Measurements from ENCODE around the gene P2RY2. TPM values are rescaled to one million over a fixed set of nuclear protein-coding genes. Genes with fewer than 3 reads are reported as not detected.

Gene P2RY2
- total and polyA plus RNA-seq, 9 of the 15 experiments (the other 6 are each of a cell fraction or from before 2014, with no cell fraction given), result not detected

DNA sequence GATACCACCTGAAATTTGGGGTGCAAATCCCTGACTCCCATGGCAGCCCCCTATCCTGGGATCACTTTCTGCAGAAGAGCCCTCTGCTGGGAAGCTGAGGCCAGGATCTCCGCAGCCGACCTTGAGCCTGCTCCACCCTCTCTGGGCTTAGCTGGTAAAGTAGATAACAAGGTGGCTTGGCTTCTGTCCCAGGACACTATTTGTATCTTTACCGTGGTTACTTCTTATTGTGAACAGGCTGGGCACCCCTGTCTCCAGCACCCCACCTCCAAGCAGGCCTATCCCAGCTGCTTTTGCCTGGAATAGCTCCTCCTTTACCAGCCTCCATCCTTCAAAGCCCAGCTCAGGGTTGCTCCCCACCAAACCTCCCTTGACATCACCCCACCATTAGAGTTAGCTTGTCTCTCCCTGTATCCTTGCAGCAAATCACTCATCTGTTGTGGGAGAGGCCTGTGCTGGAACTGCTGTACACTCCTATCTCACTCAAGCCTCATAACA is 35.2 kb upstream of the P2RY2 start (continued):
- TF ChIP-seq, protein P1, sequence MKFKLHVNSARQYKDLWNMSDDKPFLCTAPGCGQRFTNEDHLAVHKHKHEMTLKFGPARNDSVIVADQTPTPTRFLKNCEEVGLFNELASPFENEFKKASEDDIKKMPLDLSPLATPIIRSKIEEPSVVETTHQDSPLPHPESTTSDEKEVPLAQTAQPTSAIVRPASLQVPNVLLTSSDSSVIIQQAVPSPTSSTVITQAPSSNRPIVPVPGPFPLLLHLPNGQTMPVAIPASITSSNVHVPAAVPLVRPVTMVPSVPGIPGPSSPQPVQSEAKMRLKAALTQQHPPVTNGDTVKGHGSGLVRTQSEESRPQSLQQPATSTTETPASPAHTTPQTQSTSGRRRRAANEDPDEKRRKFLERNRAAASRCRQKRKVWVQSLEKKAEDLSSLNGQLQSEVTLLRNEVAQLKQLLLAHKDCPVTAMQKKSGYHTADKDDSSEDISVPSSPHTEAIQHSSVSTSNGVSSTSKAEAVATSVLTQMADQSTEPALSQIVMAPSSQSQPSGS (CRISPR knock-in tag; IDR thresholded peaks at IDR 0.05), result no peak
- TF ChIP-seq RB1 (IDR thresholded peaks at IDR 0.05; ENCODE audit: low read depth) (0 out of 2 replicates have a peak, but pooled peaks have one; percentile 22), MXI1 (IDR thresholded peaks at IDR 0.05; ENCODE audit: low read depth, low read length) (no peak), C11orf30 (IDR thresholded peaks at IDR 0.05; ENCODE audit: low read depth) (no peak), HDAC3 (IDR thresholded peaks at IDR 0.05; ENCODE audit: borderline replicate concordance, partially characterized antibody) (no peak), SAFB (IDR thresholded peaks at IDR 0.05; ENCODE audit: borderline replicate concordance, low read depth, low read length) (no peak), JUND (IDR thresholded peaks at IDR 0.05; ENCODE audit: borderline replicate concordance, low read depth, low read length) (no peak), JUND (tag; IDR thresholded peaks at IDR 0.05; ENCODE audit: borderline replicate concordance, low read depth, low read length) (no peak; the same call in 1 of the 3 replicates), ZNF12 (CRISPR knock-in tag; IDR thresholded peaks at IDR 0.05) (no peak), ZNF165 (CRISPR knock-in tag; IDR thresholded peaks at IDR 0.05; ENCODE audit: borderline replicate concordance) (no peak), ZNF3 (CRISPR knock-in tag; IDR thresholded peaks at IDR 0.05) (no peak), NONO (IDR thresholded peaks at IDR 0.05; ENCODE audit: low read depth in 2 of 2, low read length in 1 of 2) (no peak), HNRNPL (IDR thresholded peaks at IDR 0.05; ENCODE audit: low read depth, low read length) (no peak), ZBED1 (IDR thresholded peaks at IDR 0.05) (no peak), NFXL1 (CRISPR knock-in tag; IDR thresholded peaks at IDR 0.05) (no peak), CBX1 (IDR thresholded peaks at IDR 0.05; ENCODE audit: low read depth) (no peak), U2AF1 (optimal IDR thresholded peaks at IDR 0.05; ENCODE audit: low read depth, low read length) (no peak), ZNF311 (CRISPR knock-in tag; IDR thresholded peaks at IDR 0.05) (no peak), ZNF764 (CRISPR knock-in tag; IDR thresholded peaks at IDR 0.05; ENCODE audit: low read depth) (no peak)
- TF ChIP-seq, protein P2, sequence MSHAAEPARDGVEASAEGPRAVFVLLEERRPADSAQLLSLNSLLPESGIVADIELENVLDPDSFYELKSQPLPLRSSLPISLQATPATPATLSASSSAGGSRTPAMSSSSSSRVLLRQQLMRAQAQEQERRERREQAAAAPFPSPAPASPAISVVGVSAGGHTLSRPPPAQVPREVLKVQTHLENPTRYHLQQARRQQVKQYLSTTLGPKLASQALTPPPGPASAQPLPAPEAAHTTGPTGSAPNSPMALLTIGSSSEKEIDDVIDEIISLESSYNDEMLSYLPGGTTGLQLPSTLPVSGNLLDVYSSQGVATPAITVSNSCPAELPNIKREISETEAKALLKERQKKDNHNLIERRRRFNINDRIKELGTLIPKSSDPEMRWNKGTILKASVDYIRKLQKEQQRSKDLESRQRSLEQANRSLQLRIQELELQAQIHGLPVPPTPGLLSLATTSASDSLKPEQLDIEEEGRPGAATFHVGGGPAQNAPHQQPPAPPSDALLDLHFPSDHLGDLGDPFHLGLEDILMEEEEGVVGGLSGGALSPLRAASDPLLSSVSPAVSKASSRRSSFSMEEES (CRISPR knock-in tag; IDR thresholded peaks at IDR 0.05), result no peak
- TF ChIP-seq, protein P3, sequence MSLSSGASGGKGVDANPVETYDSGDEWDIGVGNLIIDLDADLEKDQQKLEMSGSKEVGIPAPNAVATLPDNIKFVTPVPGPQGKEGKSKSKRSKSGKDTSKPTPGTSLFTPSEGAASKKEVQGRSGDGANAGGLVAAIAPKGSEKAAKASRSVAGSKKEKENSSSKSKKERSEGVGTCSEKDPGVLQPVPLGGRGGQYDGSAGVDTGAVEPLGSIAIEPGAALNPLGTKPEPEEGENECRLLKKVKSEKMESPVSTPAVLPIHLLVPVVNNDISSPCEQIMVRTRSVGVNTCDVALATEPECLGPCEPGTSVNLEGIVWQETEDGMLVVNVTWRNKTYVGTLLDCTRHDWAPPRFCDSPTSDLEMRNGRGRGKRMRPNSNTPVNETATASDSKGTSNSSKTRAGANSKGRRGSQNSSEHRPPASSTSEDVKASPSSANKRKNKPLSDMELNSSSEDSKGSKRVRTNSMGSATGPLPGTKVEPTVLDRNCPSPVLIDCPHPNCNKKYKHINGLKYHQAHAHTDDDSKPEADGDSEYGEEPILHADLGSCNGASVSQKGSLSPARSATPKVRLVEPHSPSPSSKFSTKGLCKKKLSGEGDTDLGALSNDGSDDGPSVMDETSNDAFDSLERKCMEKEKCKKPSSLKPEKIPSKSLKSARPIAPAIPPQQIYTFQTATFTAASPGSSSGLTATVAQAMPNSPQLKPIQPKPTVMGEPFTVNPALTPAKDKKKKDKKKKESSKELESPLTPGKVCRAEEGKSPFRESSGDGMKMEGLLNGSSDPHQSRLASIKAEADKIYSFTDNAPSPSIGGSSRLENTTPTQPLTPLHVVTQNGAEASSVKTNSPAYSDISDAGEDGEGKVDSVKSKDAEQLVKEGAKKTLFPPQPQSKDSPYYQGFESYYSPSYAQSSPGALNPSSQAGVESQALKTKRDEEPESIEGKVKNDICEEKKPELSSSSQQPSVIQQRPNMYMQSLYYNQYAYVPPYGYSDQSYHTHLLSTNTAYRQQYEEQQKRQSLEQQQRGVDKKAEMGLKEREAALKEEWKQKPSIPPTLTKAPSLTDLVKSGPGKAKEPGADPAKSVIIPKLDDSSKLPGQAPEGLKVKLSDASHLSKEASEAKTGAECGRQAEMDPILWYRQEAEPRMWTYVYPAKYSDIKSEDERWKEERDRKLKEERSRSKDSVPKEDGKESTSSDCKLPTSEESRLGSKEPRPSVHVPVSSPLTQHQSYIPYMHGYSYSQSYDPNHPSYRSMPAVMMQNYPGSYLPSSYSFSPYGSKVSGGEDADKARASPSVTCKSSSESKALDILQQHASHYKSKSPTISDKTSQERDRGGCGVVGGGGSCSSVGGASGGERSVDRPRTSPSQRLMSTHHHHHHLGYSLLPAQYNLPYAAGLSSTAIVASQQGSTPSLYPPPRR (CRISPR knock-in tag; IDR thresholded peaks at IDR 0.05; ENCODE audit: borderline replicate concordance), result no peak
- TF ChIP-seq, protein P4, sequence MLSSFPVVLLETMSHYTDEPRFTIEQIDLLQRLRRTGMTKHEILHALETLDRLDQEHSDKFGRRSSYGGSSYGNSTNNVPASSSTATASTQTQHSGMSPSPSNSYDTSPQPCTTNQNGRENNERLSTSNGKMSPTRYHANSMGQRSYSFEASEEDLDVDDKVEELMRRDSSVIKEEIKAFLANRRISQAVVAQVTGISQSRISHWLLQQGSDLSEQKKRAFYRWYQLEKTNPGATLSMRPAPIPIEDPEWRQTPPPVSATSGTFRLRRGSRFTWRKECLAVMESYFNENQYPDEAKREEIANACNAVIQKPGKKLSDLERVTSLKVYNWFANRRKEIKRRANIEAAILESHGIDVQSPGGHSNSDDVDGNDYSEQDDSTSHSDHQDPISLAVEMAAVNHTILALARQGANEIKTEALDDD (IDR thresholded peaks at IDR 0.05), result peak; percentile 85

Data from K562 (cell line).